HCT116 (cell line): ENCODE data around the gene HBE1.

Experiments
- EGR1 ChIP-seq: IDR thresholded peaks from 2 replicates; pipeline ENCODE4 v1.6.1; 2012; ENCODE audit warnings: low read depth
- ELF1 ChIP-seq: IDR thresholded peaks from 2 replicates; pipeline ENCODE4 v1.6.1; 2012; ENCODE audit warnings: low read depth, borderline replicate concordance
- EZH2 ChIP-seq: fragments of 200-600 bp; sonication (generic); IDR thresholded peaks from 2 replicates; pipeline ENCODE4 v1.6.1; 2017; ENCODE audit warnings: antibody characterized with exemption, mixed run types
- EZH2phosphoT487 ChIP-seq: fragments of 200-600 bp; IDR thresholded peaks from 2 replicates; pipeline ENCODE4 v1.6.1; 2018; ENCODE audit warnings: antibody characterized with exemption, borderline replicate concordance
- JUND ChIP-seq: IDR thresholded peaks from 2 replicates; pipeline ENCODE4 v1.6.1; 2012
- MAX ChIP-seq: IDR thresholded peaks from 2 replicates; pipeline ENCODE4 v1.6.1; 2012
- POLR2A ChIP-seq: IDR thresholded peaks from 2 replicates; pipeline ENCODE4 v1.7.0; 2011; ENCODE audit warnings: borderline replicate concordance; ENCODE audit not compliant: insufficient read depth, insufficient read length; ENCODE audit errors: extremely low read depth
- POLR2AphosphoS5 ChIP-seq: IDR thresholded peaks from 2 replicates; pipeline ENCODE4 v1.6.1; 2011; ENCODE audit warnings: mild to moderate bottlenecking, low read depth, low read length, moderate library complexity
- RAD21 ChIP-seq: IDR thresholded peaks from 2 replicates; pipeline ENCODE4 v1.6.1; 2012; ENCODE audit warnings: low read depth, mild to moderate bottlenecking
- SIN3A ChIP-seq: IDR thresholded peaks from 2 replicates; pipeline ENCODE4 v1.6.1; 2012; ENCODE audit warnings: low read depth
- YY1 ChIP-seq: IDR thresholded peaks from 2 replicates; pipeline ENCODE4 v1.6.1; 2011; ENCODE audit warnings: low read length, low read depth, moderate library complexity, mild to moderate bottlenecking; ENCODE audit not compliant: insufficient replicate concordance; ENCODE audit errors: extremely low read depth
- ZFX ChIP-seq: fragments of 450-650 bp; IDR thresholded peaks from 2 replicates; pipeline ENCODE4 v1.6.1; 2017
- TF ChIP-seq, protein P1 (sequence below), 3 experiments: fragments of 200-600 bp in 1 of 3; sonication (generic) in 1 of 3; IDR thresholded peaks in 2 of 3; conservative IDR thresholded peaks in 1 of 3; 2 replicates each; pipeline ENCODE4 v1.5.1; 2012 to 2017; ENCODE audit warnings: low read depth in 2 of 3, low read length in 2 of 3, antibody characterized with exemption in 1 of 3, borderline replicate concordance in 1 of 3, control low read depth in 1 of 3, mild to moderate bottlenecking in 1 of 3, mixed read lengths in 1 of 3, mixed run types in 1 of 3, moderate library complexity in 1 of 3; ENCODE audit not compliant: insufficient read depth in 1 of 3
- TF ChIP-seq, protein P2 (sequence below): IDR thresholded peaks from 2 replicates; pipeline ENCODE4 v1.6.1; 2012; ENCODE audit warnings: low read depth

GRCh38 chr11:5289696-5290095 lies 20.0 kb upstream of the HBE1 start:
- TF ChIP-seq POLR2A (no peak), EZH2 (no peak), RAD21 (no peak), ELF1 (no peak), MAX (no peak), POLR2AphosphoS5 (no peak), SIN3A (no peak), EGR1 (no peak), EZH2phosphoT487 (no peak), JUND (no peak), ZFX (no peak), YY1 (no peak)
- TF ChIP-seq, protein P1, sequence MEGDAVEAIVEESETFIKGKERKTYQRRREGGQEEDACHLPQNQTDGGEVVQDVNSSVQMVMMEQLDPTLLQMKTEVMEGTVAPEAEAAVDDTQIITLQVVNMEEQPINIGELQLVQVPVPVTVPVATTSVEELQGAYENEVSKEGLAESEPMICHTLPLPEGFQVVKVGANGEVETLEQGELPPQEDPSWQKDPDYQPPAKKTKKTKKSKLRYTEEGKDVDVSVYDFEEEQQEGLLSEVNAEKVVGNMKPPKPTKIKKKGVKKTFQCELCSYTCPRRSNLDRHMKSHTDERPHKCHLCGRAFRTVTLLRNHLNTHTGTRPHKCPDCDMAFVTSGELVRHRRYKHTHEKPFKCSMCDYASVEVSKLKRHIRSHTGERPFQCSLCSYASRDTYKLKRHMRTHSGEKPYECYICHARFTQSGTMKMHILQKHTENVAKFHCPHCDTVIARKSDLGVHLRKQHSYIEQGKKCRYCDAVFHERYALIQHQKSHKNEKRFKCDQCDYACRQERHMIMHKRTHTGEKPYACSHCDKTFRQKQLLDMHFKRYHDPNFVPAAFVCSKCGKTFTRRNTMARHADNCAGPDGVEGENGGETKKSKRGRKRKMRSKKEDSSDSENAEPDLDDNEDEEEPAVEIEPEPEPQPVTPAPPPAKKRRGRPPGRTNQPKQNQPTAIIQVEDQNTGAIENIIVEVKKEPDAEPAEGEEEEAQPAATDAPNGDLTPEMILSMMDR (IDR thresholded peaks at IDR 0.05 in 2 of 3, conservative IDR thresholded peaks at IDR 0.05 in 1 of 3; ENCODE audit: borderline replicate concordance in 1 of 3, insufficient read depth in 1 of 3, low read depth in 2 of 3, low read length in 2 of 3) = no peak
- TF ChIP-seq, protein P2, sequence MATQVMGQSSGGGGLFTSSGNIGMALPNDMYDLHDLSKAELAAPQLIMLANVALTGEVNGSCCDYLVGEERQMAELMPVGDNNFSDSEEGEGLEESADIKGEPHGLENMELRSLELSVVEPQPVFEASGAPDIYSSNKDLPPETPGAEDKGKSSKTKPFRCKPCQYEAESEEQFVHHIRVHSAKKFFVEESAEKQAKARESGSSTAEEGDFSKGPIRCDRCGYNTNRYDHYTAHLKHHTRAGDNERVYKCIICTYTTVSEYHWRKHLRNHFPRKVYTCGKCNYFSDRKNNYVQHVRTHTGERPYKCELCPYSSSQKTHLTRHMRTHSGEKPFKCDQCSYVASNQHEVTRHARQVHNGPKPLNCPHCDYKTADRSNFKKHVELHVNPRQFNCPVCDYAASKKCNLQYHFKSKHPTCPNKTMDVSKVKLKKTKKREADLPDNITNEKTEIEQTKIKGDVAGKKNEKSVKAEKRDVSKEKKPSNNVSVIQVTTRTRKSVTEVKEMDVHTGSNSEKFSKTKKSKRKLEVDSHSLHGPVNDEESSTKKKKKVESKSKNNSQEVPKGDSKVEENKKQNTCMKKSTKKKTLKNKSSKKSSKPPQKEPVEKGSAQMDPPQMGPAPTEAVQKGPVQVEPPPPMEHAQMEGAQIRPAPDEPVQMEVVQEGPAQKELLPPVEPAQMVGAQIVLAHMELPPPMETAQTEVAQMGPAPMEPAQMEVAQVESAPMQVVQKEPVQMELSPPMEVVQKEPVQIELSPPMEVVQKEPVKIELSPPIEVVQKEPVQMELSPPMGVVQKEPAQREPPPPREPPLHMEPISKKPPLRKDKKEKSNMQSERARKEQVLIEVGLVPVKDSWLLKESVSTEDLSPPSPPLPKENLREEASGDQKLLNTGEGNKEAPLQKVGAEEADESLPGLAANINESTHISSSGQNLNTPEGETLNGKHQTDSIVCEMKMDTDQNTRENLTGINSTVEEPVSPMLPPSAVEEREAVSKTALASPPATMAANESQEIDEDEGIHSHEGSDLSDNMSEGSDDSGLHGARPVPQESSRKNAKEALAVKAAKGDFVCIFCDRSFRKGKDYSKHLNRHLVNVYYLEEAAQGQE = no peak
